Measurements from ENCODE around the gene PDILT.
"Not testable (repeated sequence)": the region's sequence is repeated elsewhere in the genome, so short reads cannot be mapped to it uniquely, and the experiment has no call there.

The PDILT gene

DNA sequence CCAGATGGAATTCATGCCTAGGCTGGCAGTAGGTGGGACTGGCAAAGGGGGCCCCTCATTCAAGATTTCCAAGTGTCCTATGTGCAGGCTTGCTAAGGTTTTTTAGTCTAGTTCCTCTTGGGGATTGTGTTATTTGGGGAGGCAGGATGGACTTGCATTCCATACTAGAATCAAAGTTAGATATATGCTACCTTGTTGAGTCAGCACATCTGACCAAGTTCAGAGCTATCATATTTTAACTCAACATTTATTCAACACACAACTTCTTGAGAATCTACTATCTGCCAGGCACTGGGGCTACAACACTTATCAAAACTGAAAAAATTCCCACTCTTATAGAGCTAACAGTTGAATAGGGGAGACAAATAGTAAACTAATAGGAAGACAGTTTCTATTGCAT is 83.9 kb downstream of the PDILT start:
- no peak for FAIRE-seq

DNA sequence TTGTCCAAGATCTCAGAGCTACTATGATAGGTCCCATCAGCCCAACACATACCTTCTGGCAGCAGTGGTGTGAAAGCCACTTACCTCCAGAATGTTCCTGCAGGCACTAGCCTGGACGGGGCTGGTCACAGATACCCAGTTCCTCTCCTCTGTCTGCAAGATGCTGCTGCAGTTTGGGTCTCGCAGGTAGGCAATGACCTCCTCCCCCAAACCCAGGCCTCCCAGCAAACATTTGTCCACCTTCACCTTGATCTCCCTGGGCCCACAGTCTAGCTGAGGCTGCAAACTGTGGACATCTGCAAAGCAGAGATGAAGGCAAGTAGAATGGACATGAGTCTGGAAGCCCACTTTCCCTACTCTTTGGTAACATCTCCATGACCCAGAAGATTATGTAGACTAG is 84.4 kb downstream of the PDILT start:
- FAIRE-seq, result no peak

DNA sequence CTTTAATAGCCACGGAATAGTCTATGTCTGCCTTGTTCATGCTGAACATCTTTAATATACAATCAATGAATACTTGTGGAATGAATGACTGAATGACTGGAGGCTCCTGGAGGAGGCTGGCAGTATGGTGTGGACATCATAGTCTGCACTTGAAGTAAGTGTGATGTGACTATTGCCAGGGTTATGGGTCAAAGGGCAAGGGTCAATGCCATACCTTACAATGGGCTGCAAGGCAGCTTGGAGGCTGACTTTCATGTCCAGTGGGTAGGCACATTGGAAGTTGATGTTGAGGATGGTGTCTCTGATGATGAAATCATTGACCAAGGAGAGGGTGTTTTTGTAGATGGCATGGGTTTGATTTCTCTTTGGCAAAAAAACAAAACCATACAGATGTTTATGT is 85.1 kb downstream of the PDILT start:
- no peak for FAIRE-seq

- no peak for FAIRE-seq
Observed at GRCh38 chr16:20318437-20318836, 86.1 kb downstream of the PDILT start.

- no peak for FAIRE-seq
Observed at GRCh38 chr16:20318006-20318405, 86.5 kb downstream of the PDILT start.

DNA sequence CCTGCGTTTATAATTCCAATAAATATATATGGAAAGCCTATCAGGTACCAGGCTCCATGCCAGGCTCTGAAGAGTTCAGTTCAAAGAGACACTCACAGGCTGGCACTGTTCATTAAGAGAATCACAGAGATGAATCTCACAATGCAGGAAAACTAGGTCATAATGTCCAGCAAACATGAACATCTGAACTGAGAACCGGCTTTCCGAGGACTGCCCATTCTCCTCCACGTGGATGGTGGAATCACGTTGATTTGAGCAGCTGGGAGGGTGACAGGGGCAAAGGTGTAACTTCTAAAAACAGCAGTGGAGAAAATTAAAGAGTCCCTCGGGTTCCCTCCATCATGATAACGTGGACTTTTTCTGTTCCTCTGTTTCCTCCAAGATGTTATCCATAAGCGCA is 87.4 kb downstream of the PDILT start:
- FAIRE-seq, result no peak

- FAIRE-seq, result no peak
Observed at GRCh38 chr16:20316715-20317114, 87.8 kb downstream of the PDILT start.

GRCh38 chr16:20315764-20316163 is 88.8 kb downstream of the PDILT start:
- no peak for FAIRE-seq

DNA sequence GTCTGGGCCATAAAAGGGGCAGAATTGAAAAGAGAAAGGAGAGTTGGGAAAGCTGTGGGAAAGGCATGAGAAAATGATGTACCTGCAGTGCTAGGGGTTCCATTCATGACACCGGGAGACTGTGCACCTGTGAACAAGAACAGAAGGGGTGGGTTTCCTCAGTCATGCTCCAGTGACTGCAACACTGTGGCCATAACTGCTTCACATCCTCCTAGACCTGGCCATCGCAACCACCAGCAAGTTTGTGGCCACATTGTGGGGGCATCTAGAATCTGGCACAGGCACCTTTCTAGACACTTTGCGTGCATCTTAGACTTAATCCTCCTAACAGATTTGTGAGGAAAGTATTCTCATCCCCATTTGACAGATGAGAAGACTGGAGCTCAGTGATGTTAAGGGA is 90.0 kb downstream of the PDILT start:
- FAIRE-seq, result no peak

DNA sequence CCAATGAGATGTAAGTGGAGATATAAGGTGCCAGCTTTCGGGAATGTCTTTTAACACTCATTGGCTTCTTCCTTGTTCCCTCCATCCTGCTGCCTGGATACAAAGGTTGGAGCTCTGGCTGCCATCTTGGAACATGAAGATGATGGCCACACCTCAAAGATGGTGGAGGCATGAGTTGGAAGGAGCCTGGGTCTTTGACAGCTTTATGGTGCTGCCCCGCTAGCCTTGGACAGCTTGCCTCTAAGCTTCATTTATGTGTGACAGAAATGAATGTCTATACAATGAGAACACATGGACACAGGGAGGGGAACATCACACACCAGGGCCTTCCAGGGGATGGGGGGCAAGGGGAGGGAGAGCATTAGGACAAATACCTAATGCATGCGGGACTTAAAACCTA is 90.8 kb downstream of the PDILT start:
- no peak for FAIRE-seq

DNA sequence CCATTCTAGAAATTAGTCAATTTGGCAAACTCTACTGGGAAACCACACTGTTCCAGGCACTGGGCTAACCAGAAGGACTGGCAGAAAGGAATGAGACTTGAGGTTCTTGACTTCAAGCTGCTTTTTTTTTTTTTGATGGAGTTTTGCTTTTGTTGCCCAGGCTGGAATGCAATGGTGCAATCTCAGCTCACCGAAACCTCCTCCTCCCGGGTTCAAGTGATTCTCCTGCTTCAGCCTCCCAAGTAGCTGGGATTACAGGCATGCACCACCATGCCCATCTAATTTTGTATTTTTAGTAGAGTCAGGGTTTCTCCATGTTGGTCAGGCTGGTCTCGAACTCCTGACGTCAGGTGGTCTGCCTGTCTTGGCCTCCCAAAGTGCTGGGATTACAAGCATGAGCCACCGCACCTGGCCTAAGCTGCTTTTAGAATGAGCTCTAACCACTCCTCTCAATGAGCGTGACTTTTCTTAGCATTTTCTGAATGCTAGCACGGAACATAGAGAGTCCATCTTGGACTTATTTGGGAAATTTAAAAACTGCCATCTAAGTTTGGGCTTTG is 91.9 kb downstream of the PDILT start:
- FAIRE-seq, result not testable (repeated sequence)

DNA sequence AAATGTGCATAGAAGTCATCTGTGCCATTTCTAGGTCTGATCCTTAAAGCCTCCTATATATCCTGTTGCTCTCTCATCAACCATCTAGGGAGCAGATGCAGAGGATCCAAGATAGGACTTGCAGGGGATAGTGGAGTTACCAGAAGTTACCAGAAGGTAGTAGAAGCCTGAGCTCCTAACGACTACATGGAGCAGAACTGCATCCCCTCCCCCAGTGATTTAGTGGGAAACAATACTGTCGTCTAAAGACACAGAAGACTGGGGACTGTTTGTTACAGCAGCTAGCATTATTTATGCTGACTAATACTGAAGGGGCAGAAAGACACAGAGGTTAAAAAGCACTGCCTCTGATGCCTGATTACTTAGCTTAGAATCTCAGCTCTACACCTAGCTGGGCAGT is 93.0 kb downstream of the PDILT start:
- FAIRE-seq, result no peak

- no peak for FAIRE-seq
Observed at GRCh38 chr16:20310421-20311395, 93.8 kb downstream of the PDILT start.

- no peak for FAIRE-seq
Observed at GRCh38 chr16:20309786-20310185, 94.8 kb downstream of the PDILT start.

Measured in colon (tissue), 2 donors.